PFSK-1 (cell line): Measurements from ENCODE around the gene ZDHHC20.

Experiments
- POLR2AphosphoS5 ChIP-seq: IDR thresholded peaks from 2 replicates; pipeline ENCODE4 v1.6.1; 2012; ENCODE audit warnings: low read depth, mild to moderate bottlenecking, control low read depth, low read length, moderate library complexity
- REST ChIP-seq, 2 experiments: IDR thresholded peaks; 2 replicates each; pipeline versions ENCODE4 v1.6.1 to v1.8.0; 2011 to 2012; ENCODE audit warnings: low read depth in 2 of 2, low read length in 2 of 2, control low read depth in 1 of 2, inconsistent platforms in 1 of 2, mild to moderate bottlenecking in 1 of 2, moderate library complexity in 1 of 2; ENCODE audit not compliant: insufficient read depth in 1 of 2

GRCh38 chr13:21355304-21355703 is 103.8 kb downstream of the ZDHHC20 start:
- TF ChIP-seq POLR2AphosphoS5 (no peak), REST (IDR thresholded peaks at IDR 0.05; ENCODE audit: insufficient read depth in 1 of 2, low read depth in 2 of 2, low read length in 2 of 2) (no peak)
